Measurements from ENCODE around the gene TOLLIP. TPM values are rescaled to one million over a fixed set of nuclear protein-coding genes. Genes with fewer than 3 reads are reported as not detected.

The TOLLIP gene
- total RNA-seq, 4 donors from 2014 or later, result 49.8 to 91.7 (median 85.0) TPM

DNA sequence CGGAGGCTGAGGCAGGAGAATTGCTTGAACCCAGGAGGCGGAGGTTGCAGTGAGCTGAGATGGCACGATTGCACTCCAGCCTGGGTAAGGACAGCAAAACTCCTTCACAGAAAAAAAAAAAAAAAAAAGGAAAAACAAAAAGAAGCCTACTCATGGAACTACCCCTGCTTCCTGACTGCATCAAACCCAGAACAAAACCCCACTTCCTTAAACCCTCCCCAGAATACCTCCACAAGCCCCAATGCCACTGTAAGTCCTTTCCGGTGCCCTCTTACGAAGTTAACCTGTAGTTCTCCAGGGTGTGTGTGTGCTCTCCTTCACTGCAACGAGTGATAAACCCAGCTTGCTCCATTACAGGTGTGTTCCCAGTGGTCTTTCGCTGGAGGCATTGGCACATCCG, 8.6 kb upstream of the TOLLIP start:
- in situ Hi-C loops (cut with MboI; ENCODE audit: low sequenced_read_pairs in 4 of 4) (loop anchor here in 2 of 4 donors (10.0 to 25.0 kb wide), 2 partner anchors 194 to 207 kb away; no protein-coding TSS in a partner anchor), intact Hi-C loops (cut with DNase I; ENCODE audit: low total_unique reads) (no loop called here)
- Histone ChIP-seq H3K4me1 (no peaks in the 10 kb centered on the region), H3K36me3 (no peaks in the 10 kb centered on the region), H3K4me3 (no peak overlapping the region), H3K27ac (no peak overlapping the region), H3K27me3 (peaks cover 0 to 5% (median 0%) of the 10 kb centered on the region in 3 donors), H3K9me3 (no peaks in the 10 kb centered on the region)
- TF ChIP-seq POLR2A (IDR thresholded peaks at IDR 0.05), result no peak
- TF ChIP-seq, protein P1, sequence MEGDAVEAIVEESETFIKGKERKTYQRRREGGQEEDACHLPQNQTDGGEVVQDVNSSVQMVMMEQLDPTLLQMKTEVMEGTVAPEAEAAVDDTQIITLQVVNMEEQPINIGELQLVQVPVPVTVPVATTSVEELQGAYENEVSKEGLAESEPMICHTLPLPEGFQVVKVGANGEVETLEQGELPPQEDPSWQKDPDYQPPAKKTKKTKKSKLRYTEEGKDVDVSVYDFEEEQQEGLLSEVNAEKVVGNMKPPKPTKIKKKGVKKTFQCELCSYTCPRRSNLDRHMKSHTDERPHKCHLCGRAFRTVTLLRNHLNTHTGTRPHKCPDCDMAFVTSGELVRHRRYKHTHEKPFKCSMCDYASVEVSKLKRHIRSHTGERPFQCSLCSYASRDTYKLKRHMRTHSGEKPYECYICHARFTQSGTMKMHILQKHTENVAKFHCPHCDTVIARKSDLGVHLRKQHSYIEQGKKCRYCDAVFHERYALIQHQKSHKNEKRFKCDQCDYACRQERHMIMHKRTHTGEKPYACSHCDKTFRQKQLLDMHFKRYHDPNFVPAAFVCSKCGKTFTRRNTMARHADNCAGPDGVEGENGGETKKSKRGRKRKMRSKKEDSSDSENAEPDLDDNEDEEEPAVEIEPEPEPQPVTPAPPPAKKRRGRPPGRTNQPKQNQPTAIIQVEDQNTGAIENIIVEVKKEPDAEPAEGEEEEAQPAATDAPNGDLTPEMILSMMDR (IDR thresholded peaks at IDR 0.05 in 4 of 5, conservative IDR thresholded peaks at IDR 0.05 in 1 of 5), result no peak
- ATAC-seq, result no peak
- no peak for DNase-seq

DNA sequence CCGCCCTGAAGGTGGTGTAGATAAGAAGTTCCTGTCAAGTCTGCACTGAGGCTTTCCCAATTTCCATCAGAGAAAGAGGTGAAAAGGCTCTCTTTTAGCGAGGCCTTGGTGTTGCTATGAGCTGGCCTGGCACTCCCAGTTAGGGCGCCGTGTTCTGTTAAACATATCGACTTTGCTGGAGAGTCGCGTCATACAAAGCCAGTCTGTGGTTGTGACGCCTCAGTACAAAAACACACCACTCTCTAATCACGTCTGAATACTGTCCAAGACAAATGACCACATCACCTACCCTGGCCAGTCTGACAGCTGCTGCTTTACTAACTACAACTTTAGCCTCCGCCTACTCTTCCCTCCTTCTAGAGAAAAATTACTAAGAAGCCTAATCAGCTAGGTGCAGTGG, 8.0 kb upstream of the TOLLIP start:
- in situ Hi-C loops (cut with MboI; ENCODE audit: low sequenced_read_pairs in 4 of 4), result loop anchor here in 2 of 4 donors (10.0 to 25.0 kb wide), 2 partner anchors 195 to 207 kb away; no protein-coding TSS in a partner anchor
- peaks cover 0 to 5% (median 0%) of the 10 kb centered on the region in 3 donors for H3K27me3 ChIP-seq

DNA sequence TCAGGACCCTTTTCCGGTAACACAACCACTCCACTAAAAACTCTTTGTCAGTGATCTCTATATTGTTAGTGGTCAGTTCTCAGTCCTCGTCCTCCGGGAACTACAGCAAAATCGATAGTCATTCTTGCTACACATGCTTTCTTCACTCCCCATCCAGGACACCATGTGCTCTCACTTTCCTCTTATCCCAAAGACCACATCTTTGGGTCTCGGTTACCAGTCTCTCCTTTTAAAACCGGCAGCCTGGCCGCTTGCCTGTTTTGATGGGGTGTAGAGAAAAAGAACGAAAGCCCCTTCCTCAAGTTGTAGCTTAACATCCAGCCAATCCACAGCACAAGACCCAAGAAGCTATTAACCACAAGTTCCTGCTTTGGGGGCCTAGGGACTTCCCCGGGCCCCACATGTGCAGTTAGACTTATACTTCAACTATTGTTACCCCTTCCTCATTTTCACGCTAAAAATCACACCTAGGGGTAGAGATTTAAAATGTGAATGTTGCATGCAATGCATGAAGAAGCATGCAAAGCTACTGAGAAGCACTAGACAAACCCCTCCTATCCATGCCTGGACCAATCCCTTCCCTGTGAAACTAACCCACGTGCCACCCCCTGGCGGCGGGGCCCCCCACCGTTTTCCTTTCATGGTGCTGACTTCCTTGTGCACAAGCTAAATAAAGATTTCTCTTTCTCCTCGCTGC, 1.5 kb upstream of the TOLLIP start:
- Histone ChIP-seq H3K36me3 (no peaks in the 10 kb centered on the region), H3K27me3 (no peaks in the 10 kb centered on the region), H3K4me1 (peaks cover 25 to 34% of the 10 kb centered on the region in 2 donors), H3K4me3 (peak overlapping the region; percentile 66 to 92 (median 76)), H3K27ac (peak overlapping the region; percentile 90 to 95 (median 95)), H3K9me3 (peaks cover 0 to 4% (median 0%) of the 10 kb centered on the region in 3 donors)
- DNase-seq (no peak), ATAC-seq (no peak)
- in situ Hi-C loops (cut with MboI; ENCODE audit: low sequenced_read_pairs in 4 of 4) (loop anchor here in 2 of 4 donors (10.0 to 25.0 kb wide), 2 partner anchors 201 to 214 kb away; no protein-coding TSS in a partner anchor), intact Hi-C loops (cut with DNase I; ENCODE audit: low total_unique reads) (loop anchor here (1.0 to 5.0 kb wide), 2 partner anchors 48 to 261 kb away; partner anchors contain the start of gene DUSP8)
- no peak for TF ChIP-seq POLR2A (IDR thresholded peaks at IDR 0.05)
- TF ChIP-seq, protein P1 (IDR thresholded peaks at IDR 0.05 in 4 of 5, conservative IDR thresholded peaks at IDR 0.05 in 1 of 5), result no peak

More for the DNA sequence above, 8.0 kb upstream of the TOLLIP start:
- DNase-seq (no peak), ATAC-seq (no peak)
- Histone ChIP-seq H3K4me1 (no peaks in the 10 kb centered on the region), H3K36me3 (no peaks in the 10 kb centered on the region), H3K27ac (no peak overlapping the region), H3K4me3 (no peak overlapping the region), H3K9me3 (no peaks in the 10 kb centered on the region)
- intact Hi-C loops (cut with DNase I; ENCODE audit: low total_unique reads), result no loop called here
- TF ChIP-seq POLR2A (IDR thresholded peaks at IDR 0.05), result no peak
- TF ChIP-seq, protein P1 (IDR thresholded peaks at IDR 0.05 in 4 of 5, conservative IDR thresholded peaks at IDR 0.05 in 1 of 5), result no peak

DNA sequence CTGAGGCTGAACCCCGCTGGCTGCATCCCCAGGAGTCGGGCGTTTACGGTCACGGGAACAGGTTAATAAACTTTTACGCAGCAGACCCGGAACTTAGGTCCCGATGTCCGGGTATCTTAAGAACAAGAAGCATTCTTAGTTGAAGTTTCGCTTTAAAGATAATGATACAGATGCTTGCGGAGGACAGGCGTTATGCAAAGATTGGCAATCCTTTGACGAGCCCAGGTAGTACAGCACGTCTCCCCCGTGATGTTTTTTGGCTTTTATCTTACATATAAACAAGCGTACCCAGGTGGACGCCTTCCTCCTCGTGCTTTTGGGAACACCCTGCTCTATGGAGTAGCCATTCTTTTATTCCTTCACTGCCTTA, 871 bp upstream of the TOLLIP start:
- Histone ChIP-seq H3K36me3 (no peaks in the 10 kb centered on the region), H3K9me3 (peaks cover 0 to 4% (median 0%) of the 10 kb centered on the region in 3 donors), H3K4me3 (peak overlapping the region; percentile 66 to 92 (median 76)), H3K4me1 (peaks cover 25 to 36% of the 10 kb centered on the region in 2 donors), H3K27ac (peak overlapping the region; percentile 90 to 95 (median 95)), H3K27me3 (no peaks in the 10 kb centered on the region)
- intact Hi-C loops (cut with DNase I; ENCODE audit: low total_unique reads) (loop anchor here (1.0 to 5.0 kb wide), 2 partner anchors 47 to 262 kb away; partner anchors contain the start of gene DUSP8), in situ Hi-C loops (cut with MboI; ENCODE audit: low sequenced_read_pairs in 4 of 4) (loop anchor here in 2 of 4 donors (10.0 to 25.0 kb wide), 2 partner anchors 202 to 214 kb away; no protein-coding TSS in a partner anchor)
- ATAC-seq (peak in 1 of 2 donors; percentile 9), DNase-seq (no peak)
- TF ChIP-seq, protein P1 (IDR thresholded peaks at IDR 0.05 in 4 of 5, conservative IDR thresholded peaks at IDR 0.05 in 1 of 5), result no peak
- no peak for TF ChIP-seq POLR2A (IDR thresholded peaks at IDR 0.05)
